ENCODE results near the gene GAL3ST1.
"Not testable (repeated sequence)": the region's sequence is repeated elsewhere in the genome, so short reads cannot be mapped to it uniquely, and the experiment has no call there.

The GAL3ST1 gene

GRCh38 chr22:30574095-30574981, at the start of gene GAL3ST1:
Gene GAL3ST1, minus strand, starts transcription at chr22:30574665. Its CDS starts 17,273 bp downstream, at chr22:30557392.
- DNase-seq (ENCODE audit: low read depth, low spot score), result no peak

GRCh38 chr22:30619909-30620308, 45.4 kb upstream of the GAL3ST1 start:
- DNase-seq (ENCODE audit: low read depth, low spot score), result not testable (repeated sequence)

GRCh38 chr22:30617819-30618218, 43.4 kb upstream of the GAL3ST1 start:
- no peak for DNase-seq (ENCODE audit: low read depth, low spot score)

GRCh38 chr22:30615543-30615954, 41.1 kb upstream of the GAL3ST1 start:
- no peak for DNase-seq (ENCODE audit: low read depth, low spot score)

- no peak for DNase-seq (ENCODE audit: low read depth, low spot score)
Measured at GRCh38 chr22:30614879-30615278, 40.4 kb upstream of the GAL3ST1 start.

GRCh38 chr22:30614268-30614667, 39.8 kb upstream of the GAL3ST1 start:
- DNase-seq (ENCODE audit: low read depth, low spot score), result no peak

GRCh38 chr22:30612789-30613188, 38.3 kb upstream of the GAL3ST1 start:
- no peak for DNase-seq (ENCODE audit: low read depth, low spot score)

- DNase-seq (ENCODE audit: low read depth, low spot score), result no peak
Measured at GRCh38 chr22:30611197-30611596, 36.7 kb upstream of the GAL3ST1 start.

- DNase-seq (ENCODE audit: low read depth, low spot score), result no peak
Measured at GRCh38 chr22:30610299-30610698, 35.8 kb upstream of the GAL3ST1 start.

GRCh38 chr22:30609260-30610185, 35.1 kb upstream of the GAL3ST1 start:
- DNase-seq (ENCODE audit: low read depth, low spot score), result peak; percentile 67

GRCh38 chr22:30607939-30608338, 33.5 kb upstream of the GAL3ST1 start:
- no peak for DNase-seq (ENCODE audit: low read depth, low spot score)

GRCh38 chr22:30607300-30607930, 33.0 kb upstream of the GAL3ST1 start:
- DNase-seq (ENCODE audit: low read depth, low spot score), result no peak

GRCh38 chr22:30606455-30607299, 32.2 kb upstream of the GAL3ST1 start, which contains the start of gene TCN2:
Gene TCN2, plus strand, starts transcription at chr22:30607174. Its CDS starts 158 bp downstream, at chr22:30607332.
- peak; percentile 83 for DNase-seq (ENCODE audit: low read depth, low spot score)

GRCh38 chr22:30605449-30606110, 31.1 kb upstream of the GAL3ST1 start:
- DNase-seq (ENCODE audit: low read depth, low spot score), result no peak

- no peak for DNase-seq (ENCODE audit: low read depth, low spot score)
Measured at GRCh38 chr22:30604723-30605122, 30.3 kb upstream of the GAL3ST1 start.

GRCh38 chr22:30603801-30604200, 29.3 kb upstream of the GAL3ST1 start:
- no peak for DNase-seq (ENCODE audit: low read depth, low spot score)

GRCh38 chr22:30602049-30602448, 27.6 kb upstream of the GAL3ST1 start:
- no peak for DNase-seq (ENCODE audit: low read depth, low spot score)

- DNase-seq (ENCODE audit: low read depth, low spot score), result no peak
Measured at GRCh38 chr22:30601464-30601863, 27.0 kb upstream of the GAL3ST1 start.

GRCh38 chr22:30600921-30601320, 26.5 kb upstream of the GAL3ST1 start:
- no peak for DNase-seq (ENCODE audit: low read depth, low spot score)

- DNase-seq (ENCODE audit: low read depth, low spot score), result no peak
Measured at GRCh38 chr22:30598986-30599385, 24.5 kb upstream of the GAL3ST1 start.
